ENCODE measurements around the gene SDC4.
A peak's percentile ranks its signal among the peaks of the same experiment; 100 is the strongest.

The SDC4 gene, protein sequence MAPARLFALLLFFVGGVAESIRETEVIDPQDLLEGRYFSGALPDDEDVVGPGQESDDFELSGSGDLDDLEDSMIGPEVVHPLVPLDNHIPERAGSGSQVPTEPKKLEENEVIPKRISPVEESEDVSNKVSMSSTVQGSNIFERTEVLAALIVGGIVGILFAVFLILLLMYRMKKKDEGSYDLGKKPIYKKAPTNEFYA

DNA sequence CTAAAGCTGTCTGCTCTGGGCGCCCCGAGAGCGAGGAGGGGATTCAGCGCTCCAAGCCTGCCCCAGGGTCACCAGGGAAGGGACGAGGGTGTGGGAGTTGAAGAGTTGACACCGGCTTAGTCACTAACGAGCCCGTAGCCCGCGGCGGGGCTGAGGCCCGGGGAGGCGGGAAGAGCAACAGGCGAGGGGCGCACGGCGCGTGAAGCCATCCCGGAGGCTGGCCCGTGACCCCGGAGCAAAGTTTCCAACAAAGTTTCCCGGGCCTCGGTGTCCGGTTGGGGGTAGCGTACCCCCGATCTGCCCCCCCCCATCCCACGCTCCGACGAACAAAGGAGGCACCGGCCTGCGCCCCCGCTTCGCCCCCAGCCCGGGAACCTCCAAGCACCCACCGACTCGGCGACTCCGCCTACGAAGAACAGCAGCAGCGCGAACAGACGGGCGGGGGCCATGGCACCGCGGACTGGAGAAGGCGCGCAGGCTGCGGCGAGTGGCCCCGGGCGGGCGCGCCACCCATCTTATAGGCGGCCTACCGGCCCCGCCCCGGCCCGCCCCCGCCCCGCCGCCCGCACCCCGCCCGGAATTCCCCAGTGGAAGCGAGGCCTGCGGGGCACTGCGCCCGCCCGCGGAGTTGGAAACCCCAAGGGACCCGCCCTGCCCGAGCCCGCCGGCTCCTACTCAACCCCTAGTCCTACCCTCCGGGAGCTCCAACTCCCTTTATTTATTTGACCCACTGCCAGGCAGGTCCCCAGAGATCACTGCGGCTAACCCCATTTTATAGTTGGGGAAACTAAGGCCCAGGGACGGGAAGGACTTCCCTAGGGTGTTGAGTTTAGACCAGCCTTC lies at the start of gene SDC4:
SDC4 (minus strand) TSS at position 489 of the 843 bp plus-strand sequence; CDS start at position 449, 40 bp downstream.
- peak; percentile 54 for DNase-seq

DNA sequence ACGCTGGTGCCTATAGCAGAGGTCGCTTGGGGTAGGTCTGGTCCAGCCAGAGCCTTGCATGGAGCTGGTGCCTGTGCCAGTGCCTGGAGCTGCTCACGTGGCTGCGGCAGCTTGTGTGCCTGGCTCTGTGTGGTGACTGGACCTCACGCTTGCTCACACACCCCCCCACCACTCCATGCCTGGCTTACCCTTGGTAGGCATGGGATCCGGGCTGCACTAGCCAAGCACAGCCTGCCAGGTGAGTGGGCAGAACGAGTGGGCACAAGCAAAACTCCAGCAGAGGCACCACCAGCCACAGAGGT lies 46.8 kb upstream of the SDC4 start:
- DNase-seq, result no peak

DNA sequence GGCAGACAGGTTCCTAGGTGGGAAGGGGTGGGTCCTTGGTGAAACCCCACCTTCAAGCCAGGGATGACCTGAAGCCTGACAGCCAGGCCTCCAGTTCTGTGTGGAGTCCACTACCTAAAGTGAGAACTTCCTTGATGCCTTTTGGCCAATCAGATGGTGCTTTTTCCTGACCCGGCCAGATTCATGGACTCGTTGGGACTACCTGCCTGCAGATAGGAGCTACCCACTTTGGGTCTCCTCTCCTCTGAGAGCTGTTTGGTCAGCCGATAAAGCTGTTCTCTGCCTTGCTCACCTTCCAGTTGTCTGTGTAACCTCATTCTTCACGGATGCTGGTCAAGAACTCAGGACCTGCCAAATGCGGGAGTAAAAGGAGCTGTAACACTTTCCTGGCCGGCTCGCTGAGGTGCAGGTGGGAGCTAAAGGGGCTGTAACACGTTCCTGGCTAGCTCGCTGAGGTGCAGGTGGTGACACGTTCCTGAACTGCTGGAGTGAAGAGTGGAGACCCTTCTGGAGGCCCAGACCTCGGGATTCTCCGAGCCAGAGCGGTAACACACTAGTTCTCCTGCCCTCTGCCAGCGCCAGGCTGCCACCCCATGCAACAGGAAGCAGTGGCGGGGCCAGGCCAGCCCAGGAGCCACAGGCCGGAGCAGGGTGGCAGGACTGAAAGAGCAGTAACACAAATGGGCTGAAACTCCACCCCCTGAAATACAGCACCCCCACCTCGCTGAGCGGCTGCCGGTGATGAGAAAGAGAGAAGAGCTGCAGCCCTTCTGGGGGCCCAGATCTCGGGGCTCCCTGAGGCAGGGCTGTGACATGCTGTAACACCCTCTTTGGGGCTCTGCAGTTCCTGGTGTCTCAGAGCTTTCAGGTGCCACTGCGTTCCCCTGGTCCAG lies 46.2 kb upstream of the SDC4 start:
- DNase-seq, result no peak

DNA sequence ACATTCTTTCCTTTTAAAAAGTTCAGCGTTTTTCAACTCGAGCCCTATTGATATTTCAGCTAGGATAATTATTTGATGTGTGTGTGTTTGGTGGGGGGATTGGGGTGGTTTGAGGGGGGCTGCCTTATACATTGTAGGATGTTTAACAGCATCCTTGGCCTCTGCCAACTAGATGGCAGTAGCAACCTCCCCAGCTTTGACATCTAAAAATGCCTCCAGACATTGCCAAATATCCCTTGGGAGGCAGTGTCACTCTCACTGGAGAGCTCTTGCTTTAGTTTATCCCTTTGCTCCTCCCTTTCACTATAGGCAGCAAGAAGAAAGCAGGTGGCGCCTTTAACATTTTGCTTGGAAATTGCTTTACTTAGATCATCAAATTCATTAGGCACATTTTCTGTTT lies 44.5 kb upstream of the SDC4 start:
- no peak for DNase-seq

DNA sequence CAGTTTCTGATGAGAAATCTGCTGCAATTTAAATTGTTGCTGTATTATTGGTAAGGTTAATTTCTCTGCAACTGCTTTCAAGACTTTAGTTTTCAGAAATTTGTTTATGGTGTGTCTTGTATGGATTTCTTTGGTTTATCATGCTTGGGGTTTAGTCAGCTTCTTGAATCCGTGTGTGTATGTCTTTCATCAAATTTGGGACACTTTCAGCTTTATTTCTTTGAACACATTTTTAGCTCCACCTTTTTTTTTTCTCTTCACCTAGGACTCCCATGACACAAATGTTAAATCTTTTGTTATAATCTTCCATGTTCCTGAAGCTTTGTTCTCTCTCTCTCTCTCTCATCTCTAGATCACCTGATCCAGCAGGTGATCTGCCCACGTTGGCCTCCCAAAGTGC lies 43.3 kb upstream of the SDC4 start:
- no peak for DNase-seq

DNA sequence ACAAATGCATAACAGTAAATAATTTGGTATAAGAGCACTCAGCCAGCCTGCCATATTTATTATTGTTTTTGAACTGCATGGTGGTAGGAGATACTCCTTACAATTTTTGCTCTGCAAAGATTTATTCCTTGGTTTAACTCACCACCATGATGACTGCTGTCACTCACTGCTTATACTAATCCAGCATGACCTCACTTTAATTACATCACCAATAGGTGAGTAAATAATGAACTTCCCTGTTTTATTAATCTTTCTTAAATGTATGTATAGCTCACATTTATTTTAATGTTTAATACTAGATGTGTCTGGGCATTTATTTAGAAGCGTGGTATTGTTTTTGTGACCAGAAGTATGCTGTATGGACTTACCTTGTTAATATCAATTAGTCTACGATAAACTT lies 42.7 kb upstream of the SDC4 start:
- DNase-seq, result no peak

DNA sequence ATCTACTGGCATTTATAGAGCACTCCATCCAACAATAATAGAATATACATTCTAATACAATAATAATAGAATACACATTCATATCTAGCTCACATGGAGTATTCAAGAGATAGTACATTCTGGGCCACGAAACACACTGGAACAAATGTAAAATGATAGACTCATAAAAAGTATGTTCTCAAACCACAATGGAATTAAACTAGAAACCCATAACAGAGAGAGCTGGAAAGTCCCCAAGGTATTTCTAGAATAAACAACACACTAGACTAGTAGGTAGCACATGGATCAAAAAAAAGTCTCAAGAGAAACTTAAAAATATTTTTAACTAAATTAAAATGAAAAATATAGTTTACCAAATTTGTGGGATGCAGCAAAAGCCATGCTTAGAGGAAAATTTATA lies 39.0 kb upstream of the SDC4 start:
- DNase-seq, result no peak

DNA sequence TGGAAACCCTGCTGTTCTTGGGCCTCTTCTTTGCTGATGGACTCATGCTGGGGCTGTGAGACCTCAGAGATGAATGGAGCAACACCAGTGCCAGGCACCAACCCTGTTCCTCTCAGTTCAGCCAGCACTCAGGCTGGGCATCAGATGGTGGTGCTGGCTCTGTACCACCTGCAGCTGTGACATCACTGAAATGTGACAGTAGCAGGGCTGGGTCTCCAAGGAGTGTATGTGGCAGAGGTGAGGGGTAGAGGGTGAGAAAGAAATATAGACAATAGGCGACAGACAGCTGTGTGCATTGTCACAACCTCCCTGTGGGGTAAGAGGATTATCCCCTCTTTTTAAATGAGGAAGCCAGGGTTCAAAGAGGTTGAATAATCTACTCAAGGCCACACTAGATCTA lies 30.0 kb upstream of the SDC4 start, which contains the start of gene TP53TG5:
TP53TG5 (minus strand) TSS at position 135 of the 400 bp plus-strand sequence; CDS start at position 46, 89 bp downstream.
- no peak for DNase-seq

DNA sequence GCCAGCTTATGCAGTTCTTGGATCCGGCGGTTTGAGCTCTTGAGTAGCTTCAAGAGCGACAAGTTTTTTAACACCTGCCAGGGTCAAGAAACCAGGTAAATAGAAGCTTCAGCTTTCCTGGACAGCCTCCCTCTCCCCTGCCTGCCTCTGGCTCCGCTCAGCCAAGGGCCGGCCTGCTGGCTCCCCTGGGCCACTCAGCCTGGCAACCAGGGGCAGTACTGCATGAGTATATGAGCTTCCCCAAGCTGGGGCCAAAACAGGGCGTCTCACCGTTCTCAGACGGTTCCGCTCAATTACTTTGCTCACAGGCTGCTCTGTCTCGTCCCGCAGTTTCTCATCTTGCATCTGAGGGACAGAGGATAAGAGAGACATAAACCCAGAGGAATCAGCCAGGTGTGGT lies 29.0 kb upstream of the SDC4 start:
- DNase-seq, result no peak

DNA sequence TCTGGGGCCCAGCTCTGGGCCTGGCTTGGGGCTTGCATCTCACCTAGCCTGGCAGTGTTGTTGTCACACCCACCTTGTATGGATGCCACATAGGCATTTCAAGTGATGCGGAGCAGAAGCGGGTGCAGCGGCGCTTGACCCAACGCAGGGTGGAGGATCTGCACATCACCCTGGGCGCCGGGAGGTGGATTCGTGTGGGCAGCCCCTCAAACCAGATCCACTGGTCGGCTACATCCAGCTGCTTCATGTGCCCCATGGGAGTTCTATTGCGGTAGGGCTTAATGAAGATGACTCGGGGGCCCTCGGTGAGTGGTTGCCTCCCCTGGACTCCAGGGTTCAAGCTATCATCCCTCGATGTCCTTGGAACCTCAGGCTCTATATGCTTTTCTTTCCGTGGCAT lies 26.7 kb upstream of the SDC4 start:
- DNase-seq, result no peak

DNA sequence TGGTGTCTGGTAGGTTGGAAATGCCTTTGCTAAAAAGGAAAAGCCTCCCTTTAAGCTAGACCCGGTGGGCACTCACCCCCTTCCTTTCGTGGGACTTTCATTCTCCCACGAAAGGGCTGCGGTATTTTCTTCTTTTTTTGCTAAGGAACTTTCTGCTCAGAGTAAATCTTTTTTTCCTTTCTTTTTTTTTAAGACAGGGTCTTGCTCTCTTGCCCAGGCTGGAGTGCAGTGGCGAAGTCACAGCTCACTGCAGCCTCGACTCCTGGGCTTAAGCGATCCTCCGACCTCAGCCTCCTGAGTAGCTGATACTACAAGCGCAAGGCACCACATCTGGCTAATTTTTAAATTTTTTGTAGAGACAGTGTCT lies 25.9 kb upstream of the SDC4 start:
- no peak for DNase-seq

DNA sequence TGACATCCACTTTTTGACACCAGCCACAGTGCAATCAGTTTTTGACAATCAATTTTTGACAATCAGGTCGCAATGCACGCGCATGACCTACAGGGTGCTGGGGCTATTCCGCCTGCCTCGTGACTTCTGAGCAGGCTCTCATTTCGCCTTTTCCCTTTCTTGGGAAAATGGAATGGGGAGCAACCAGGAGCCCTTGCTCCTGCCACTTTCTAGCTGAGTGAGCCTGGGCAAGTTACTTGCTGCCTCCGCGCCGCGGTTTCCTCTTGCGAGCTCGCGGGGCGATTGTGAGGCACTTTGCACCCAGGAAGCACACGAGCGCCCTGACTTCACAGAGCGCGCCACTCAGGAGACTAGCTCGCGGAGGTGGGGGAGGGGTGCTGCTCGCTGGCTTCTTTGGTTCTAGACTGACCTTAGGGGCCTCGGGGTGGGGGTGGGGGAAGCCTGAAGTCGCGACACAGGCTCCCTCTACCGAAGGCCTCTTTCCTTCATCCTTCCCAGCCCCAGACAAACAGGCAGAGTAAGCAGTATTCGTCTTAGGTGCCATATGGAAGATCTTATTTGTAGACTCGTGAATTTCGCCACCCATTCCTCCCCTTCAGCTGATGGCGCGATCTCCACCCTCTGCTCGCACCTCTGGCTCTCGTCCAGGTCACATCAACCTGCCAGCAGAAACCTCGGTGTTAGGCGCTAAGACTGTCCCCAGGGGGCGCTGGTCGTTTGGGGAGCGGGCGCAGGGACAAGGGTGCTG lies 25.3 kb upstream of the SDC4 start:
- peak; percentile 91 for DNase-seq

DNA sequence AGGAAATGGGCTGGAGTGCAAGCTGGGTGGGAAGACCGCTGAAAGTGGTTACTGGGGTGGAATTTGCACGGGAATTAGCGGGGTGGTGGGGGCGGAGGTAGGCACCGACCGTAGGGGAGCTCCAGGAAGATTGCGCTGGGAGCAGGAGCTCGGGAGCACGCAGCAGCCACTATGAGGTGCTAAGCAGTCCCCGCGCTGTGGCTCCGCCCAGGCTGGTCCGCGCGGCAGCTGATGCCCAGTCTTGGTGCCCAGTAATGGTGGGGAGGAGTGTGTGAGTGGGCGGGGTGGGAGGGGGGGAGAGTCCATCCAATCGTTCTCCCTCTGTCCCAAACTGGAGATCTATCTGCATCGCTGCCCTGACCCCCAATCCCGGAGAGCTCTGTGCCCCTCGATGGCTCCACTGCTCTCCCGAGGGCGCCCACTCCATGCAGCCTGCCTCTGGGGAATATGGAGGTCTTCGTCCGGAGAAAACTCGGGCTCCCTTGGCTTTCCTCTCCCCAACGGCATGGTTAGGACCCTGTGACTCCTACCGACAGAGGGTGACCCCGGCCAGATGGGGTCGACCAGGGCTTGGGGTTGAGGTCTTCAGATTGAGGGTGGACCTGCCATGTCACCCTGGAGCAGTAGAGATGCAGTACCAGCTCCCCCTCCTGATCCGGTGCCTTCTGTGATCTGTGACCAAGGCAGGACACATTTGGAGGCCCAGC lies 24.6 kb upstream of the SDC4 start:
- DNase-seq, result no peak

DNA sequence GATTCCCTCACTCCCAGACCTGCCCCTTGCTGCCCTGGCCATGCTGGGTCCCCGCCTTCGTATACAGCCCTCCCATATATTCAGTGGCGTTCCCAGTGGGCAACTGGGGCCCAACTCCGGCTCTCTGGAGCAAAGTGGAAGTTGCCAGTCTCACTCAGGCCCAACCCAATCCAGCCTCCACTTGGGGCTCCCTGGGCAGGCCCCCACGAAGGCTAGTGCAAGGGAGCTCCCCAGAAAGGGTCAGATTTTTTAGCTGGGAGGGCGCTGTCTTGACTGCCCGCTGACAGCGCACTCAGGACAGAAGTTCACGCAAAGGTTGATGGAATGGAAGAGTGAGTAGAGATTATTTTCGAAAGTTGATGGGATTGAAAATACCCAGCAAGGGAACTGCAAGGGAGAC lies 24.0 kb upstream of the SDC4 start:
- no peak for DNase-seq

DNA sequence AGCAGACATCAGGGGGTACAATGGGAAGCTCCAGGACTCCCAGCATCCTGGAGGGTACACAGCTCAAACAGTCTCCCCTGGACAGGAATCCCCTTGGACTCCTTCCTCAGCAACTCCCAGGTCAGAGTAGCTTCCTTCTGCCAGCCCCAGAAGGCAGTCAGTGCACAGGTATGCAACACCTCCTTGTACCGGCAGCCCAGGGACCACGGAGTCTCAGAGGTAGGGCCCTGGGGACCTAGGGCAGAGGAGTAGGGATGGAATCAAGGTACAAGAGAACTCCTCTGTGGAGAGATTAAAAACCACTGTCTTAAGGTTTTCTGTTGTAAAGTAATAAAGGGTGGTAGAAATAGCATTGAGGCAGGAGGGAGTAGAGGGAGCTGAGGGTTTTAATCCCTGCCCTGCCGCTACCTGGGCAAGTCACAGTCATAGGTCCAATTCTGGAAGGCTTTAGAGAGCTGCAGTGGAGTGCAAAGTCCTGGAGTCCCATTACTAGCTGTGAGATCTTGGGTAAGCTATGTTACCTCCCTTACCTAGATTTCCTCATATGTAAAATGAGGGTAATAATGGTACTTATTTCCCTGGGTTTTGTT lies 22.4 kb upstream of the SDC4 start:
- no peak for DNase-seq

DNA sequence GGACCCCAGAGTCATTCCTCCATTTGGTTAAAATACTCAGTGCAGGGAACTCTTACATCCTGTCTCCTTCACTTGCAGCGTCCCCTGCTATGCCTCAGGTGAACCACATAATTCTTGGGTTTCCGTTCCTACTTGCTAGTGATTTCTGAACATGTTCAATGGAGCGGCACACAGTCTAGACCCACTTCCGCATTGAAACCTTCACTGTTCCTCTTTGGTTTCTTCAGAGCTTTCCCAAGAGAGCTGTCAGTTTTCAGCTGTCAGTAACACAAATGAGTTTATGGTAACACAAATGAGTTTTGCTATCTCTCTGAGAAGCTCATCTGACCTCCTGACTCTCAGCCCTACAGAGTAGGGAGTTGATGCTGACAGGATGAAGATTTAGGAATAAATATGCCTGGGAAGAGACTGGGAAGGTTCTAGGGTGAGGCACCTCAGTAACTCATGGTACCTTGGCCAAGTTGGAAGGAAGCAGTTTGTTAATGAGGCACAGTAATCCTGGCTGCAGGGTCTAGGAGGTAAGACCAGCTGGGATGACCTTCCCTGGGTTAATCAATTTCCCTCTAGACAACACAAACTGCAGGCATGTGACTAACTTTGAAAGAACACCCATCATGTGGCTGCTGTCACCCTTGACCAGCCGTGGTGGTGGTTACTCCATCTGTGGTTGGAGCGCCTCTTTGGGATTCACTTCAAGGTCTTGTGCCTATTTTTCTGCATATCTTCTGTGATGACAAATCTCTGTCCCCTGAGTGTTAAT lies 20.2 kb upstream of the SDC4 start:
- peak; percentile 21 for DNase-seq

DNA sequence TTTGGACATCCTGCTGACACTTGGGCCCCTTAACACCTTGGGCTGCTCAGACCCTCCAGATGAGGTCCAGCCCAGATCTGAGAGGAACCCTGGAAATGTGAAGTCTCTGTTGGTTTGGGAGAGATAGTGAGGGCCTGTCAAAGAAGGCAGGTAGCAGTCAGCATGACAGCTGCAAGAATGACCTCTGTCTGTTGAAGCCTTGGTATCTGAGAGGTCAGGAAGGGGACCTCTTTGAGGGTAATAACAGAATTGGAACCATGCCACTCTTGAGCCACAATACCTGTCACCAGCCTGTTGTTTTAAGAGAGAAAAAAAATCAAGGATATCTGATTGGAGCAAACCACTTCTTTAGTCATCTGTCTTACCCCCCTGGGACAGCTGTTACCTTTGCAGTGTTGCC lies 18.9 kb upstream of the SDC4 start:
- DNase-seq, result no peak

DNA sequence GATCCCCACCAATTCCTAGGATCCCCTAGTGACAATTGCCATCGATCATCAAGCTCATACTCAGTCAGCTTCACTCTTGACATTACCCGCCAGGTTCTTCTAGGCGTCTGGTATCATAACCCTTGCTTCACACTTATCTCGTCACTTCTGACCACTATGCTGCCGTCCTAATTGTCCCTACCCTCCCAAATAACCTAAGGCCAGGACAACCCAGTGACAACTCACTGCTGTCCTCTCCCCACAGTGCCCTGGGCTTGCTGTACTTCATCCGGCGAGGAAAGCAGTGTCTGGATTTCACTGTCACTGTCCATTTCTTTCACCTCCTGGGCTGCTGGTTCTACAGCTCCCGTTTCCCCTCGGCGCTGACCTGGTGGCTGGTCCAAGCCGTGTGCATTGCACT lies 18.4 kb upstream of the SDC4 start:
- DNase-seq, result no peak

DNA sequence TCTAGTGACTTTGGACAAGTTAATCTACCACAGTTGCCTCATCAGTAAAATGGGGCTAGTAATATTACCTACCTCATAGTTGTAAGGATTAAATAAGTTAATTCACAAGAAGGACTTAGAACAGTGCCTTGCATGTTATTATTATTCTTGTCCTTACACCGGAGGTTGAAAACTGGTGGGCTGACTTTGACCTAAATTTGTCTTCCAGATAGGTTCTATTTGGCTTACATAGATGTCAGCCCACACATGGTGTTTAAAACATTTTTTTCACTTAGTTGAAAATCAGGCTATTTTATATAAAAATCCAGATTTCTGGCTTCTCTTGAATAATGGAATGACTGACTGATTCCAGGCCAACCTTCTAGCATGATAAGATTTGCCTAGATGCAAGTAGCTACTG lies 18.0 kb upstream of the SDC4 start:
- no peak for DNase-seq

DNA sequence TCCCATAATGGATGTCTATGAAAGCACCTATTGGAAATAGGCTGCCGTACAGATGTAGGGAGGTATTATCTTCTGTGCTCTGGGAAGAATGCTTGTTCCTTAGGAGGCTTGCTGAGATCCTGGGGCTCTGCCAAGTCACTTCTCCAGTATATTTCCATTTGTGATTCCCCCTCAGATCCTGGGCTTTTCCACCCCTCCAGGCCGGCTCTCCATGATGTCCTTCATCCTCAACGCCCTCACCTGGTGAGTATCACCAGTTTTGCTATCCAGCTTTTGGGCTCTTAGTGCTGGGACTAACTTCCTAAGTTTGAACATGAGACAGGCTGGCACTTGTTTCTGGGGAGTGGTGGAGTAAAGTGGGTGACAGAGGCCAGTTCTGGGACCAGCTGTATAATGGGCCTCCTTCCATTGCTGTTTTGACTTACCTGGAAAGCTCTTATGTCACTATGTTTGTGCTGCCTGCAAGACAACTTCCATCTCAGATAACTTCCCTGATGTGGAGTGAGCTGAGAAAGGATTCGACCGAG lies 17.3 kb upstream of the SDC4 start:
- DNase-seq, result no peak

All from activated CD4-positive, alpha-beta T cell treated with anti-CD3 and anti-CD28 coated beads, Interleukin-2, amount 50 U/mL, for 1 hour (primary cell).